ENCODE measurements around the gene SLC25A38. TPM values are rescaled to one million over a fixed set of nuclear protein-coding genes. Genes with fewer than 3 reads are reported as not detected.

The SLC25A38 gene
- total and polyA plus RNA-seq, 4 donors = 24.8 to 31.0 (median 27.4) TPM

- ATAC-seq (ENCODE audit: insufficient read depth, low FRiP score) (no peak), DNase-seq (no peak)
- H3K4me1 ChIP-seq (ENCODE audit: control insufficient read depth in 5 of 5, insufficient read depth in 5 of 5, low read length in 5 of 5) = peaks cover 0 to 7% (median 0%) of the 10 kb centered on the region in 5 donors
- H3K4me3 ChIP-seq = no peak overlapping the region
- no peaks in the 10 kb centered on the region for H3K36me3 ChIP-seq (ENCODE audit: control insufficient read depth in 4 of 4, insufficient read depth in 4 of 4, low read length in 4 of 4)
- H3K9me3 ChIP-seq (ENCODE audit: control insufficient read depth in 4 of 4, insufficient read depth in 3 of 4, low read length in 3 of 4) = peaks cover 0 to 2% (median 0%) of the 10 kb centered on the region in 4 donors
- 70 to 75% methylated on average over 3 of the region's 3 CpGs for WGBS, 2 donors
- no peak overlapping the region for H3K27ac ChIP-seq (ENCODE audit: low read depth in 1 of 2, low read length in 1 of 2)
- no peak for TF ChIP-seq CTCF (IDR thresholded peaks at IDR 0.05; ENCODE audit: control extremely low read depth, extremely low read depth)
- no peak overlapping the region for H3K9ac ChIP-seq (ENCODE audit: insufficient read depth in 1 of 2, low read length in 2 of 2)
- no peaks in the 10 kb centered on the region for H3K27me3 ChIP-seq (ENCODE audit: control insufficient read depth in 3 of 3, insufficient read depth in 3 of 3, low read length in 2 of 3)
Observed at GRCh38 chr3:39358333-39358732, 24.8 kb upstream of the SLC25A38 start.

- peaks cover 0 to 2% (median 0%) of the 10 kb centered on the region in 4 donors for H3K9me3 ChIP-seq (ENCODE audit: control insufficient read depth in 4 of 4, insufficient read depth in 3 of 4, low read length in 3 of 4)
- no peak for TF ChIP-seq CTCF (IDR thresholded peaks at IDR 0.05; ENCODE audit: control extremely low read depth, extremely low read depth)
- H3K27ac ChIP-seq (ENCODE audit: low read depth in 1 of 2, low read length in 1 of 2) = no peak overlapping the region
- 42 to 69% methylated on average over 8 of the region's 8 CpGs for WGBS, 2 donors
- peaks cover 0 to 7% (median 0%) of the 10 kb centered on the region in 5 donors for H3K4me1 ChIP-seq (ENCODE audit: control insufficient read depth in 5 of 5, insufficient read depth in 5 of 5, low read length in 5 of 5)
- H3K9ac ChIP-seq (ENCODE audit: insufficient read depth in 1 of 2, low read length in 2 of 2) = no peak overlapping the region
- no peaks in the 10 kb centered on the region for H3K36me3 ChIP-seq (ENCODE audit: control insufficient read depth in 4 of 4, insufficient read depth in 4 of 4, low read length in 4 of 4)
- no peak for ATAC-seq (ENCODE audit: insufficient read depth, low FRiP score)
- H3K4me3 ChIP-seq = no peak overlapping the region
- DNase-seq = no peak
- no peaks in the 10 kb centered on the region for H3K27me3 ChIP-seq (ENCODE audit: control insufficient read depth in 3 of 3, insufficient read depth in 3 of 3, low read length in 2 of 3)
Observed at GRCh38 chr3:39361252-39361927, 21.8 kb upstream of the SLC25A38 start.

- peak; percentile 57 to 76 (median 66) for DNase-seq
- no peak for ATAC-seq (ENCODE audit: insufficient read depth, low FRiP score)
- peaks cover 0 to 2% (median 0%) of the 10 kb centered on the region in 4 donors for H3K9me3 ChIP-seq (ENCODE audit: control insufficient read depth in 4 of 4, insufficient read depth in 3 of 4, low read length in 3 of 4)
- peak overlapping the region in 1 of 2 donors; percentile 62 for H3K27ac ChIP-seq (ENCODE audit: low read depth in 1 of 2, low read length in 1 of 2)
- H3K27me3 ChIP-seq (ENCODE audit: control insufficient read depth in 3 of 3, insufficient read depth in 3 of 3, low read length in 2 of 3) = no peaks in the 10 kb centered on the region
- peaks cover 0 to 7% (median 0%) of the 10 kb centered on the region in 5 donors for H3K4me1 ChIP-seq (ENCODE audit: control insufficient read depth in 5 of 5, insufficient read depth in 5 of 5, low read length in 5 of 5)
- H3K4me3 ChIP-seq = no peak overlapping the region
- no peak overlapping the region for H3K9ac ChIP-seq (ENCODE audit: insufficient read depth in 1 of 2, low read length in 2 of 2)
- WGBS, 2 donors = 31 to 61% methylated on average over 3 of the region's 3 CpGs
- no peaks in the 10 kb centered on the region for H3K36me3 ChIP-seq (ENCODE audit: control insufficient read depth in 4 of 4, insufficient read depth in 4 of 4, low read length in 4 of 4)
- no peak for TF ChIP-seq CTCF (IDR thresholded peaks at IDR 0.05; ENCODE audit: control extremely low read depth, extremely low read depth)
Observed at GRCh38 chr3:39362192-39362591, 21.0 kb upstream of the SLC25A38 start.

All from lung (tissue), 12 donors.